SKM-1 (cell line): ENCODE data around the gene OLFM1.
"Not testable (repeated sequence)": the region's sequence is repeated elsewhere in the genome, so short reads cannot be mapped to it uniquely, and the experiment has no call there.

ENCODE experiments used
- DNase-seq: peaks from one replicate; lab custom pipeline; 2025; ENCODE audit not compliant: unreplicated experiment; lab: John Stamatoyannopoulos, UW

OLFM1 gene

DNA sequence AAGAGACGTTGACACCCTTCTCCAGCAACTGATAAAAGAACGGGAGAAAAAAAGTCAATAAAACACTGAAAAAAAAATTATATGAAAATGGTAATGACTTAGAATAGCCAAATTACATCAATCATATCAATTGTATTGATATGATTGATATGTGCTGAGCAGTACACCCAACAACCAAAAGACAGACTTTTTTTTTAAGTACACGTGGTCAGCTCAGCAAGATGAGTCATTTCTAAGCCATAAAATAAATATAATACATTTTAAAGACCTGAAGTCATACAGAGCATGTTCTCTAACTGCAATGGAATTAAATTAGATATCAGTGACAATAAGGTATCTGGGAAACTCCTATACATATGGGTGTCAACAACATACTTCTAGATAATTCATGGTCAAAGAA lies 30.9 kb upstream of the OLFM1 start:
- no peak for DNase-seq

DNA sequence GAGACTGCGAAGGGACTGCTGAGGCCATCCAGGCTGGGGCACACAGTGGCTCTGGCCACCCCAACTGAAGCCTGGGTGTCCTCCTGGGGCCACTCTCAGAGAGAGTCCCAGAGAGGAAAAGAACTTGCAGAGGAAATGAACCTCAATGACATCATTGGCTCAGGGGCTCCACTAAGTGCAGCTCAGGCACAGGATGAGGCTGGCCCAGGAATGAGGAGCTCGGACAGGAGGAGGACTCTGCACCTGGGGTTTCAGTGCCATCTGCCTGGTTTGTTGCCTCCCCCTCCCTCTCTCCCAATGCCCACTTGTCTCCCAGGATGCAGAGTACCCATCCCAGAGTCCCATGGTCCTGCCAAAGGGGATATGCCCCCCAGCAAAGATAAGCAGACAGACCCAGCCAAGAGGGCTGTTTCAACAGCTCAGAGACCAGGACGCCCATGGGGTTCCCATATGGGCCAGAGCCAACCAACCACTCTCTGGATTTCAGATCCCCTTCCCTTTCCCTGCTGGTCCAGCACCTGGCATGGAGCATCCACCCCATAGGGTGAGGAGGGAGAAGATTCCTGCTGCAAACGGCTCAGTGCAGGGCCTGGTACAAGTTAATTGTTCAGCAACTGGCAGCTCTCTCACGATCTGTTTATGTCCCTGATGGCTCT lies 26.9 kb upstream of the OLFM1 start:
- no peak for DNase-seq

DNA sequence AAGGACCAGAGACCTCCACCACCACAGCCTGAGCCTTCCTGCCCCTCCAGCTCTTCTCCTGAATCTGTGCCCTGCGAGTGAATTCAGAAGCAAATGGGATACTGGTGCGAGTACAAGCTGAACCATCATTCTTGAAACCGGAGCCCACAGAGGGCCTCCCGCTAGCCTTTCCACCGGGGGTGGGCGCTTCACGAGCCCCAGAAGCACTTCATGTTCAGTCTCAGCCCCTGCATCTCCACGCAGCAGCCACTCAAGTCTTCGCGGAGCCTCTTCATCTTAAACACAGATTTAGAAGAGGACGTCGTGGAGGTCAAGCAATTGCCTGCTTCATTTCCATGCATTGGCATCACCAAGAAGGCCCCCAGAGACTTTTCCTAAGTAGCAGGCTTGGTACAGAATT lies 26.0 kb upstream of the OLFM1 start:
- DNase-seq = no peak

DNA sequence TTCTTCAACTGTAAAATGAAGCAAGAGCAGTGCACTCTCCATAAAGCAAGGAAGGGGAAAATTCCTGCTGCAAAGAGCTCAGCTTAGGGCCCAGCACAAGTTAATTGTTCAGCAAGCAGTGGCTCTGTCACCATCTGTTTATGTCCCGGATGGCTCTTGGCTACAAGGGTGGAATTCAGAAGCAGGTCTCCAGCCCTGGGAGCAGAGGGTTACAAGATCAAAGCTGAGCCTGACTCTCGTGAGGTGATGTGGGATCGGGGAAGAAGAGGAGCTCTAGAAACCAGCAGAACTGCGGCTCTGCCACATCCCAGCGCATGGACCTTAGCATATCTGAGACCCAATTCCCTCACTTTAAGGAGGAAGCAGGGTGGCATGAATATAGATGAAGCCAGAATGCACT lies 25.2 kb upstream of the OLFM1 start:
- DNase-seq = no peak

DNA sequence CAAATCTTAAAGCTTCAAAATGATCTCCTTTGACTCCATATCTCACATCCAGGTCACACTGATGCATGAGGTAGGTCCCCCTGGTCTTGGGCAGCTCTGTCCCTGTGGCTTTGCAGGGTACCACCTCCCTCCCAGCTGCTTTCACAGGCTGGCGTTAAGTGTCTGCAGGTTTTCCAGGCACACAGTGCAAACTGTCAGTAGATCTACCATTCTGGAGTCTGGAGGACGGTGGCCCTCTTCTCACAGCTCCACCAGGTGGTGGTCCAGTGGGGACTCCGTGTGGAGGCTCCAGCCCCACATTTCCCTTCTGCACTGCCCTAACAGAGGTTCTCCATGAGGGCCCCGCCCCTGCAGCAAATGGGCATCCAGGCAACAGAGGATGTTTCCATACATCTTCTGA lies 24.0 kb upstream of the OLFM1 start:
- DNase-seq = not testable (repeated sequence)

DNA sequence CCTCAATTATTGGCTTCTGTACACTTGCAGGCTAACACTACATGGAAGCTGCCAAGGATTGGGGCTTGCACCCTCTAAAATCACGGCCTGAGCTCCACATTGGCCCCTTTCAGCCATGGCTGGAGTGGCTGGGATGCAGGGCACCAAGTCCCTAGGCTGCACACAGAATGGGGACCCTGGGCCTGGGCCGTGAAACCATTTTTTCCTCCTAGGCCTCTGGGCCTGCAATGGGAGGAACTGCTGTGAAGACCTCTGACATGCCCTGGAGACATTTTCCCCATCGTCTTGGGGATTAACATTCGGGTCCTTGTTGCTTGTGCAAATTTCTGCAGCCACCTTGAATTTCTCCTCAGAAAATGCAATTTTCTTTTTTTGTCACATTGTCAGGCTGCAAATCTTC lies 23.6 kb upstream of the OLFM1 start:
- DNase-seq = not testable (repeated sequence)

DNA sequence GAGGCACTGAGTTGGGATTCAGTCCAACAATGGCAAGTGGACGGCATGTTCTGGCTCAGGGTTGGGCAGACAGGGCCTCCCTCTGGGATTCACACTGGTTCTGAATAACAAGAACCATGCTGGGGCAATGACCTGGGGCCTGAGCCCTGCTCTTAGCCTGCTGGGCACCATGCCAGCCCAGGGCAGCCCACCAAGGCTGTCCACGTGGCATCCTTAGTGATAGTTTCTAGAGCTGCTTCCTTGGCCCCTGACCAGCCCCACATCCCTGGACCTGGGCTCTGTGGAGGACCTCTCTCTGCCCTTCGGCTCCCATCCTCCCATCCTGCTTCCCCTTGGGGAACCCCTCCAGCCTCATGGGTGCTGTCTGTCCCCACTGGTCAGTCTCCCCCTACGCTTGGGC lies 22.3 kb upstream of the OLFM1 start:
- DNase-seq = no peak

DNA sequence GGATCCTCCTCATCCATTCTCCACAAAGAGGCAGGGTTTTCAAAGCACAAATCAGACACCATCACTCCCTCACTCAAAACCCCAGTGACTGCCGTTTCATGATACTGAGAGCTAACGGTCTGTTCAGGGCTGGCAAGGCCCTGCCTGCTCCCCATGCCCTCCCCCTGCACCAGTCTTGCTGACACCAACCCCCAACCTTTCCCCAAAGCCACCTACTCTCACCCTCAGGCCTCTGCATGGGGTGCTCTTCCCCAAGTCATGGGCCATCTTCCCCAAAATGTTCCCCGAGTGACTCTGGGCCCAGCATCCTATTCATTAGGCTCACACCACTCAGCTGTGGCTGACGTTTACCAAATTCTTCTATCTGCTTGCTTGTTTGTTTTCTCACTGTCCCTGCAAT lies 21.7 kb upstream of the OLFM1 start:
- no peak for DNase-seq

DNA sequence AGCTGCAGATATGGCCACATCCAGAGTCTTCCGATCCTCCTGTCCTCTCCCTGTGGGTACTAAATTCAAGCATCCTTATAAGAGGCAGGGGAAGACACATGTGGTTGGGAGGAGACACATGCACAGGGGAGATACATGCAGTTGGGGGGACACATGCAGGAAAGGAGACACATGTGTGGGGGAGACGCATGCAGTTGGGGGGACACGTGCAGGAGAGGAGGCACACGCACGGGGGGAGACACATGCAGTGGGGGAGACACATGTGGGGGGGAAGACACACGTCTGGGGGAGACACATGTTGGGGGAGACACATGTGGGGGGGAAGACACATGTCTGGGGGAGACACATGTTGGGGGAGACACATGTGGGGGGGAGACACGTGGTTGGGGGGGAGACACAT lies 21.2 kb upstream of the OLFM1 start:
- no peak for DNase-seq

DNA sequence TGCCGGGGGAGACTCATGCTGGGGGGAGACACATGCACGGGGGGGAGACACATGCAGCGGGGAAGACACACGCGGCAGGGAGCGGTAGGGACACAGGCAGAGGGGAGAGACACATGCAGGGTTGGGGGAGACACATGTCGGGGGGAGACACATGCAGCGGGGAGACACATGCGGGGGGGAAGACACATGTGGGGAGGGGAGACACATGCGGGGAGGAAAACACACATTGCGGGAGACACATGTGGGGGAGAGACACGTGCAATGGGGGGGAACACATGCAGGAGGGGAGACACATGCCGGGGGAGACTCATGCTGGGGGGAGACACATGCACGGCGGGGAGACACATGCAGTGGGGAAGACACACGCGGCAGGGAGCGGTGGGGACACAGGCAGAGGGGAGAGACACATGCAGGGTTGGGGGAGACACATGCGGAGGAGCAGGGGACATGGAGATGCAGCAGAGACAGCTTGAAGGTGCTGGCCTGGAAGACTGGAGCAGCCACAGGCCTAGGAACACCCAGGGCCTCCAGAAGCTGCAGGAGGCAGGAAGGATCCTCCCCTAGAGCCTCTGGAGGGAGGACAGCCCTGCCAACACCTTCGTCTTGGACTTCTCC lies 20.3 kb upstream of the OLFM1 start:
- DNase-seq = no peak

DNA sequence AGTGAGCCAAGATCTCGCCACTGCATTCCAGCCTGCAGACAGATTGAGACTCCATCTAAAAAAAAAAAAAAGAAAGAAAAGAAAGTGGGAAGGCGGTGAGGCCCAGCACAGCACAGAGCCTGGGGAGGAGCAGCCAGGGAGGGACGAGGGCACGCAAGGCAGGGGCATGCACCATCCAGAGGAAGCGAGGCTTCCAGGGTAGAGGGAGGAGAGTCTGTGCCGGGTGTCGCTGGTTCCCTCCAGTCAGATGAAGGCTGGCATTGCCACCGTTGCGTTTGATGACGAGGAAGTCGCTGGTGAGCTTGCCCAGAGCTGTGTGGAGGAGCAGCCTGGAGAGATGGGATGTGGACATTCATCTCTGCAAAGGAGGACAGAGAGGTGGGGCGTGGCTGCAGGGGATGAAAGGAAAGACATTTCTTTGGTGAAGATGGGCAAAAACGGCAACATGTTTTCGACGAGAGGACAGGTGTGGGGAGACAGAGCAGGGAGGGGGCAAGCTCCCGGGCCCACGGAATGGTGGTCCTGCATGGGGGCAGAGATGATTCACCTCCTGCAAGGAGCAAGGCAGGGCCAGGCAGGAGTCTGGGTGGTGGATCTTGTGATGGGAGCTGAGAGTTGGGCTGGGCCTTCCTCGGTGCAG lies 18.6 kb upstream of the OLFM1 start:
- DNase-seq = no peak

DNA sequence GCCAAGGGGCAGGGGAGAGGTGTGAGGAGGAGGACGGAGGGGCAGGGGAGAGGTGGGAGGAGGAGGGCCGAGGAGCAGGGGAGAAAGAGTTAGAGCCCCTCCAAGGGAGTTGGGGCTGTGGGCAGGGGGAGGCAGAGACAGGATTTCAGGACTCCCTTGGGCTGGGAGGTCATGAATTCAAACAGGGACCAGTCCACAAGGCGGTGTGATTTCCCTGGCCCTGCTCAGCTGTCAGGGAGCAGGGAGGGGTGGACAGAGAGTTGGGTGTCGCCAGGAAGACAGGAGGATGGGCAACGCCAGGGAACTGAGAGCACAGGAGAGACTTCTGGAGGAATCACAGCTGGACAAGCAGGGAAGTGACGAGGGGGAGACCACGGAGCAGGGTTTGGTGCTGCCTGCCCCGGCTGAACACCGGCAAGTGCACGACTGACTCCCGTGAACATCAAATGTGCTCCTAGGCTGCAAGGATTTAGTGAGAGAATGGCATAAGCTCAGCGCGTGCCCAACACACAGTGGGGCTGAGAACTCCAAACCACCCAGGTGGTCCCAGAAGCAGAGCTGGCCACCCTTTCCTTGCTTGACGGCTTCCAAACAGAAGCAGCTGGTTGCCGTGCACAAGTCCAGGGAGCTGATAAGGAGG lies 17.8 kb upstream of the OLFM1 start:
- DNase-seq = no peak

DNA sequence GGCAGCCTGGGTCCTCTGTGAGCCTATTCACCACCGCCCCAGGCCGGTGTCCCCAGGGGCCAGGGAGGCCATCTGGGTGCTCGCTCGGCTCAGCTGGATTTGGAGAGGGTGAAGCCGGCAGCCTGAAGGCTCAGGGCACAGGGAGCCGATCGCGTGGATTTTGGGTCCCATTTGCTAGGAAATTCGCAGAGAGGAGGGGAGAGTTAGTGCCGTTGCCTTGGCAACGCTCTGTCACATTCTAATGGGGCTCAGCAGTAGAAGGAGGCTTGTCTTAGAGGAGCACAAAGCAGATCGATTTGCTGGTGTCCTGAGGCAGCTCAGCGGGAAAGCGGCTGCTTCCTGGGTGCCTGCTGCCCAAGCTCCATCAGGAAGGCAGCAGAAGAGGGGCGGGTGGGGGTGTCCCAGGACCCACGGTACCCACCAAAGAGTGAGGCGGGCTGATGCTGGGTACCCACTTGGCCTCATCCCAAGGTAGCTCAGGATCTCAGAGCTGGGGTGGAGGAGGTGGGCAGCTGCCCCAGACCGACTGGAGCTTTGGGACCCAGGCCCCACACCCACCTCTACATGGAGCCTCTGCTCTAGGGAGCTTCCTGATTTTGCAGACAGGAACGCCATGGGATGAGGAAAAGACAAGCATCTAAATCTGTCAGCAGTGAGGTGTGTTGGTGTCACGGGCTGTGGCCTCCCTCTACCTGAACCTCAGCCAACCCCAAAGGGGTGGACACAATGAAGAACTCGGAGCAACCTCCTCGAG lies 17.1 kb upstream of the OLFM1 start:
- DNase-seq = no peak

DNA sequence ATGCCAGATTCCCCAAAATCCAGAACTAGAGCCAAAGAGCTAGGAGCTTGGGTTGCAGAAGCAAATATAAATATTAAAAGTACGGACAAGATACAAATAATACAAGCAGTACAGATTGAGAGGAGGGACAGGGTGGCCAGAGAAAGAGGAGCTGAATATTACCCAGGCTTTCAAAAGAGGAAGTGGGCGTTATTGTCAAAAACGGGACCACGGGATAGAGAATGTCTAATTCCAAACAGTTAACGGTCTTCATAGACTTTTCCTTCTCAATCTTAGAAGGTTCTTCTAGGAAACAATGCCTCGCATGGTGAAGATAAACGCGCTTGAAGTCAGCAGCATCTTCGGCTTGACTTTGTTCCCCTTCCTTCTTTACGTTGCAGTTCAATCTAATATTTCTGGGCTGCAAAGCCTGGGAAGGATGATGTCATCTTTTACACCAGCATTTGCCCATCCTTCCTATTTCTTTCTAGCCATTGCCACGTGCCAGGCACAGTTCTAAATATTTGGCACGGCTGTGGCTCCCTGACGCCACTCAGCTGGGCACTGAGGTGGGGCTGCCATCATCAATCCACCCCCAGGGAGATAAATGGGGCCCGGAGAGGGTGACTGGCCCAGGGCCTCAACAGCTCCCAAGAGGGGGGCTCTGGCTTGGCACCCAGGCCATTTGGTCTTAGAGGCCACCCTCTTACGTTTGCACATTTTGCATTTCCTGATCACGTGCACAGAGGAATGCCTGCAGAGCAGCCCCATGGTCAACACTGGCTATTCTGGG lies 16.3 kb upstream of the OLFM1 start:
- DNase-seq = no peak

DNA sequence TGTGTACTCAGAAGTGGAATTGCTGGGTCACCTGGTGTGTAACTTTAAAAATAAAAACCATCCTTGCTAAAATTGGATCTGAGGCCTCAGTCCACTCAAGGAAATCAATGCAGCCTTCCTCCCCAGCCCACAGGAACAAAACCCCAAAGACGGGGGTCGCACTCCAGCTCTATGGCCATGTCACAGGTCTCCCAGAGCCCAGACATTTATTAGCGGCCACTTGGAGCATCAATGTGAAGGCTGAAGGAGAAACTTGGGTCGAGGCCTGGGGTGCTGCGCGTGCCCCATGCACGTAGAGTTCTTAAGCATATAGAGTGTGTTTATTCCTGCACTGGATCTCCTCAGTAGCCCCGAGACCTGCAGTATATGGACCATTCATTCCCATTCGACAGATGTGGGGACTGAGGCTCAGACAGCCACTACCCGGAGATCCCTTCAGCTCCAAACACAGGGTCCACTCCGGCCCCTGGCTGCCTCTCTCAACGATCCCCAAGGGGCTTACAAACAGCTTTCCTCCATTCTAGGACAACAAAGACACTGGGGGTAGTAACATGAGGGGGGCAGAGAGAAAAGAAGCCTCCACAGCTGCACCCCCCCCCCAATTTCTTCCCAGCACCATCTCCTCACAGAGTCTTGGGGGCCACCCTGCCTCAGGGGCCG lies 14.3 kb upstream of the OLFM1 start:
- DNase-seq = no peak

DNA sequence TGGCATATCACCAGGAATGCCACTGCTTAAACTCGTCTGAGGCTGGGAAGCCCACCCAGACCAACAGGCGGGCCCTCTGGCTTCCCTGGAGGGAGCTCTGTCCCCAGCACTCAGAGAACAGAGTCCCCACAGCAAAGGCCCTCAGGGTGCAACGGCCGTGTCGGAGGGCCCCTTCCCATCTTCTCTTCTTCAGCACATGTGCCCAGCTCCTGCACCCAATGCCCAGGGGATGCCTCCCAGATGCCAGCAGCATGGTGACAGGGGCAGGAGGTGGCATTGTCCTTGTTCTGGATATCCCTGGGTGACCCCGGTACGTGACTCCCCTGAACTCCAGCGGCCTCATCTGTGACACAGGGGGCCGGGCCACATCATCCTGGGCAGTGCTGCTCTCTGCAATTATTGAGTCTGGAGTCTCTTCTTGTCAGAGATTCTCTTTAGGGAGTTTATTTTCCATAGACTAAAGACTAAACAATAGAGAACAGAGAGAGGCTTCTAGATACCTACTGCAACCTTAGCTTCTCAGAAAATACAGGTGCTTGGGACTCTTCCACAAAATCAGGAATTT lies 13.6 kb upstream of the OLFM1 start:
- no peak for DNase-seq

DNA sequence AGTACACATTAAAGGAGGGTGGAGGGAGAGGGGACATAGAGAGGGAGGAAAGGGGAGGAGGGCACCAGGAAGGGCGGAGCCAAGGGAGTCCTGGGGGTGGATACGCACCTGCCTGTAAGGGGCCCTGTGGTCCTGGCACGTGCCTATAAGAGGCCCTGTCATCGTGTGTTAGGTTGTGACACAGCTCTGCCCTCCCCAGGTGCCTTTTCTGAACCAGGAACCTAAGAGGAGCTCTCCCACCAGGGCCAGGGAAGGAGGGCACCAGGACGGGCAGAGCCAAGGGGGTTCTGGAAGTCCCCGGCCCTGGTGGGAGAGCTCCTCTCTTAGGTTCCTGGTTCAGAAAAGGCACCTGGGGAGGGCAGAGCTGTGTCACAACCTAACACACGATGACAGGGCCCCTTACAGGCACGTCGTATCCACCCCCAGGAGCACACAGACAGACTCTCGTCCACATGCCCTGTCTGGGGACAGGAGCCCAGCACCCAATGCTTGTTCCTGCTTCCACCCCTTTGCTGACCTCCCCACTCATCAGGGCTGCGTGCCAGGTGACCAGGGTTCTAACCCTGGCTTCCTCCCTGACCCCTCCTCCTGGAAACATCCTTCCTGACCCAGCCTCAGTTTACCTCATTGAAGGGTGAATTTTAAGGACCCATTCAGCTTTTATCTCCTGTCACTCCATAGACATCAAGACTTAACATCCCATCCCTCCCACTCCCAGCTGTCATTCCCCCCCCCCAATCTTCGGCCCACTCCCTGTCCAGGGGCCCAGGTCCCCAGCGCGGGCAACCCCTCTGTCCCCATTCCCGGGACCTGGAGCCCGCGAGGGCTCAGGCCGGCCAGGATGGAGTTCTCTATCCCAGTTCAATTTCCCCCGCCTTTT lies 12.9 kb upstream of the OLFM1 start:
- no peak for DNase-seq

DNA sequence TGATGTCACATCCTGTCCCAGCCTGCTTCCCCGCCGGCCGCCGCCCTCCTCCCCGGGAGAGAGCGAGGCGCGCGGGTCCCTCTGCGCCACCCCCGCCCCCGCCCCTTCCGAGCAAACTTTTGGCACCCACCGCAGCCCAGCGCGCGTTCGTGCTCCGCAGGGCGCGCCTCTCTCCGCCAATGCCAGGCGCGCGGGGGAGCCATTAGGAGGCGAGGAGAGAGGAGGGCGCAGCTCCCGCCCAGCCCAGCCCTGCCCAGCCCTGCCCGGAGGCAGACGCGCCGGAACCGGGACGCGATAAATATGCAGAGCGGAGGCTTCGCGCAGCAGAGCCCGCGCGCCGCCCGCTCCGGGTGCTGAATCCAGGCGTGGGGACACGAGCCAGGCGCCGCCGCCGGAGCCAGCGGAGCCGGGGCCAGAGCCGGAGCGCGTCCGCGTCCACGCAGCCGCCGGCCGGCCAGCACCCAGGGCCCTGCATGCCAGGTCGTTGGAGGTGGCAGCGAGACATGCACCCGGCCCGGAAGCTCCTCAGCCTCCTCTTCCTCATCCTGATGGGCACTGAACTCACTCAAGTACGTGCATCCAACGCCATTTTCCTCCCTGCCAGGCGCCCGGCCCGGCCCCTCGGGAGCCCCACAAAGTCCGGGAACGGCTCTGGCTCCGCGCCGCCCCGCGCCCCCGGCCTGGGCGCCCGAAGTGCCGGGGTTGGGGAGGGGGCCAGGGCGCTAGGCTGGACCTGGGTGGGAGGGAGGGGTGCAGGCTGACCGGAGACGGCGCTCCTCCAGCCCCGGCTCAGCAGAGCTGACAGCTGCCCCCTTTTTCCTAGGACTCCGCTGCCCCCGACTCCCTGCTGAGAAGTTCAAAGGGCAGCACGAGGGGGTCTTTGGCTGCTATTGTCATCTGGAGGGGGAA lies 12.0 kb upstream of the OLFM1 start:
- DNase-seq = no peak
